Chondrocyte (in vitro differentiated cells): ENCODE data around the gene MAP1B. TPM values are rescaled to one million over a fixed set of nuclear protein-coding genes. Genes with fewer than 3 reads are reported as not detected.

Experiments used
- DNase-seq: peaks from one replicate; pipeline ENCODE4 v3.0.0; 2021; ENCODE audit warnings: mixed read lengths, low spot score
- H3K27ac Mint-ChIP-seq: one replicate; pipeline ENCODE4 v1.8.0; 2021; ENCODE audit warnings: mild to moderate bottlenecking, moderate library complexity, mixed read lengths; ENCODE audit not compliant: unreplicated experiment
- H3K27me3 Mint-ChIP-seq: 2 replicates; pipeline ENCODE4 v1.8.0; 2021; ENCODE audit warnings: low read depth, mixed read lengths
- H3K36me3 Mint-ChIP-seq: 2 replicates; pipeline ENCODE4 v1.8.0; 2021; ENCODE audit warnings: low read depth, mixed read lengths
- H3K4me1 Mint-ChIP-seq: 2 replicates; pipeline ENCODE4 v1.8.0; 2021; ENCODE audit warnings: low read depth, mild to moderate bottlenecking, mixed read lengths
- H3K4me3 Mint-ChIP-seq: one replicate; pipeline ENCODE4 v1.8.0; 2021; ENCODE audit warnings: mild to moderate bottlenecking, moderate library complexity, mixed read lengths; ENCODE audit not compliant: unreplicated experiment
- H3K9me3 Mint-ChIP-seq: 2 replicates; pipeline ENCODE4 v1.8.0; 2021; ENCODE audit warnings: low read depth, mixed read lengths
- CTCF ChIP-seq: fragments of 200-600 bp; sonication (generic); IDR thresholded peaks from 2 replicates; pipeline ENCODE4 v1.5.0; 2021; ENCODE audit warnings: antibody characterized with exemption, mild to moderate bottlenecking, moderate library complexity
- microRNA-seq: library from miRNA; unstranded; fragments of <30 nt; microRNA quantifications from one replicate; pipeline ENCODE4 v1.2.0, GENCODE V29; 2020; ENCODE audit warnings: borderline number of aligned reads
- total RNA-seq: library from RNA; stranded (reverse); gene quantifications from 3 replicates; pipeline ENCODE4 v1.2.1, GENCODE V29; 2021

The MAP1B gene
- total RNA-seq, 1 donor from 2014 or later: 411 TPM

GRCh38 chr5:72252008-72252407, 144.7 kb downstream of the MAP1B start:
- Mint-ChIP-seq H3K27ac (peak overlapping the region; percentile 94), H3K9me3 (no peaks in the 10 kb centered on the region), H3K4me3 (no peak overlapping the region), H3K36me3 (peaks cover 1% of the 10 kb centered on the region), H3K27me3 (no peaks in the 10 kb centered on the region), H3K4me1 (peaks cover 81% of the 10 kb centered on the region)
- TF ChIP-seq CTCF: no peak
- no peak for DNase-seq

GRCh38 chr5:72252574-72253155, 145.4 kb downstream of the MAP1B start:
- H3K36me3 Mint-ChIP-seq: peaks cover 3% of the 10 kb centered on the region
- no peak for DNase-seq
- H3K27ac Mint-ChIP-seq: peak overlapping the region; percentile 94

GRCh38 chr5:72255237-72255636, 148.0 kb downstream of the MAP1B start:
- Mint-ChIP-seq H3K4me3 (no peak overlapping the region), H3K36me3 (peaks cover 3% of the 10 kb centered on the region), H3K9me3 (no peaks in the 10 kb centered on the region), H3K27ac (no peak overlapping the region), H3K27me3 (no peaks in the 10 kb centered on the region), H3K4me1 (peaks cover 54% of the 10 kb centered on the region)
- DNase-seq: no peak
- TF ChIP-seq CTCF: no peak

More at GRCh38 chr5:72252574-72253155, 145.4 kb downstream of the MAP1B start:
- Mint-ChIP-seq H3K4me3 (peak overlapping the region; percentile 36), H3K9me3 (no peaks in the 10 kb centered on the region), H3K27me3 (no peaks in the 10 kb centered on the region), H3K4me1 (peaks cover 74% of the 10 kb centered on the region)
- TF ChIP-seq CTCF: peak; percentile 38

GRCh38 chr5:72255670-72256069, 148.4 kb downstream of the MAP1B start:
- Mint-ChIP-seq H3K4me1 (peaks cover 52% of the 10 kb centered on the region), H3K36me3 (peaks cover 3% of the 10 kb centered on the region), H3K4me3 (no peak overlapping the region), H3K27me3 (no peaks in the 10 kb centered on the region), H3K27ac (no peak overlapping the region), H3K9me3 (no peaks in the 10 kb centered on the region)
- no peak for TF ChIP-seq CTCF
- DNase-seq: no peak

GRCh38 chr5:72256536-72256935, 149.3 kb downstream of the MAP1B start:
- H3K4me1 Mint-ChIP-seq: peaks cover 43% of the 10 kb centered on the region
- H3K4me3 Mint-ChIP-seq: no peak overlapping the region
- TF ChIP-seq CTCF: no peak
- peaks cover 3% of the 10 kb centered on the region for H3K36me3 Mint-ChIP-seq
- no peaks in the 10 kb centered on the region for H3K27me3 Mint-ChIP-seq
- no peaks in the 10 kb centered on the region for H3K9me3 Mint-ChIP-seq
- no peak overlapping the region for H3K27ac Mint-ChIP-seq
- no peak for DNase-seq

Small RNA genes within 50 kb of the gene (microRNA-seq; reads per million reads assigned to microRNA genes)
- not detected for gene MIR4803

Other genes with a start within 250 kb of the MAP1B start
- 26.0 to 38.0 TPM (median 33.3 TPM) in 3 replicates for gene MRPS27, start 212.8 kb downstream of the MAP1B start, total RNA-seq
- gene PTCD2, start 212.9 kb downstream of the MAP1B start, total RNA-seq: 8.5 to 14.5 TPM (median 8.8 TPM) in 3 replicates